GM15510 (cell line): ENCODE data around the gene TRAPPC2L.

Experiments used
- POLR2A ChIP-seq: IDR thresholded peaks from 3 replicates; pipeline ENCODE4 v1.6.1; 2011; ENCODE audit warnings: borderline replicate concordance; ENCODE audit not compliant: insufficient read length; ENCODE audit errors: extremely low read depth

The TRAPPC2L gene

DNA sequence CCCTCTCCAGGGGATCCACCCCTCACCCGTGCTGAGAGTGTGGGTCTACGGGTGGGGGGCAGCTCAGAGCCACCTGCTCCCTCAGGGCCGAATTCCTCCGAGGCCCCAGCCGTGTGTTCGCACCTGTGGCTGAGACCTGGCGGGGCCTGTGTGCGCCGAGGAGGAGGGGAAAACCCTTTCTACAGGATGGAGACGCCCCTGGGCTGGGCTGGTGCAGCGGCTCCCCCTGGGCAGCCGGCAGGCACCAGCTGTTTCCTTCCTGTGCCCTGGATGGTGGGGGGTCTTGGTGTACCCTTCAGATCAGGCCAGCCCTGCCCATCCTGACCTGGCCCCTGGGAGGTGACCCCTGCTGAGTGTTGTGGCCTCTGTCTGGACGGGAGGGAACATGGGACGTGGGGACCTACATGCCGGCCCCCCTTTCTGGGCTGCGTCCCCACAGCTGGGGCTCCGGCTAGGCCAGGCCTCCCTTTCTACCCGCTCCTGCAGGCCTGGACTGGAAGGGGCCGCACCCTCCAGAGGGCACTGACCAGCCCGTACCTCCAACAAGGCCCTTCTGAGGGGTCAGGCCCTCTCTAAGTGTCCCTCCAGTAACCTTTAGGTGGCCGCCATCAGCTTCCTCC is 37.9 kb downstream of the TRAPPC2L start:
- no peak for TF ChIP-seq POLR2A

DNA sequence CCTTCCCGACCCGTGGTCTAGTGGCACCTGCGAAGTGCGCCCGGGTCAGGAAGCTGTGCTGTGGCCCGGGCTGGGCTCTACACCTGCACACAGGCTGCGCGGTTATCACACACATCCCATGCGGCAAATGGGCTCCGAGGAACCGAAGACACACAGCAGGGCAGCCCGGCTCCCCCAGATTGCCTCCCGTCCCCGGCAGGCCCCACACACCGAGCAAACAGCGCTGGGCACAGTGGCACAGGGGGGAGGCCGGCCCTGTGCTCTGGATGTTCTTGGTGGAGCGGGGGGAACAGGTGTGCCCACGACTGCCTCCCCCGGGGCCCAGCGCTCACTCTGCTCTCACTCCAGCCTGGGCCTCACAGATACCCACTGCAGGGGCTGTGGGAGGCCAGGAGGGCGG is 38.4 kb downstream of the TRAPPC2L start:
- TF ChIP-seq POLR2A = no peak

DNA sequence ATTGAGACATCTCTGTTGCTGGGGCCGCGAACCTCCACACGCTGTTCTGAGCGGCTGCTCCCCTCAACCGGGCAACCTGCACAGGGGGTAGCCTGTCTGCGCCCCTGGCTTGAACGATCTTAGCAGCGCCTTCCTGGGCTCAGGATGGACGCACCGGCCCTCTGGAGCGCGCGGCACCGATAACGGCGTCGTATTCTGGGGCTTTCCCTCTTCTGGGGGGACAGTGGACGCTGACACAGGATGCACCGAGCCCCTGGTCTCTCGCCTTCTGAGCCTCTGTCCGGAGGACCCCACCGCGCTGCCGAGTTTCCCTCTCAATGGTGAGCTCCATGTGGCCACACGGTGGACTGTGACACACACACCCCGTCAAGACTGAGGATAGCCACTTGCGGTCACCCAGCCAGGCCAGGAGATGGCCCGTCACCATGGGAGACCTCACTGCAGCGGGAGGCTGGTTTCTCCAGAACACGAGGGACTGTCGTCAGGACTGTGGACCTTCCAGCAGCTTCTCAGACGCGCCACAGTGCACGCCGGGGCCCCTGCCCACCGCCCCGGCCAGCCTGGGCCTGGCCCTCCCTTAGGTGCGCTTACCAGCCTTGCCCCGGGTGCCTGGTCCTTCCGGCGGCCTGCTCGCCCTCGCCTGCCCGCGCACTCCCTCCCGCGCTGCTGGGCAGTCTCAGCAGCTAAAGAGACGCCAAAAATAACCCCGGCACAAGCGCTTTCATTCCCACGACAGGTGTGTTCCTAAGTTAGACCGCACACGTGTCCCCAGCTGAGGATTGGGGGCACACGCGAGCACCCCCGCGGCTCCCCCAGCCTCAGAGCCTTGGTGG is 39.5 kb downstream of the TRAPPC2L start:
- no peak for TF ChIP-seq POLR2A

DNA sequence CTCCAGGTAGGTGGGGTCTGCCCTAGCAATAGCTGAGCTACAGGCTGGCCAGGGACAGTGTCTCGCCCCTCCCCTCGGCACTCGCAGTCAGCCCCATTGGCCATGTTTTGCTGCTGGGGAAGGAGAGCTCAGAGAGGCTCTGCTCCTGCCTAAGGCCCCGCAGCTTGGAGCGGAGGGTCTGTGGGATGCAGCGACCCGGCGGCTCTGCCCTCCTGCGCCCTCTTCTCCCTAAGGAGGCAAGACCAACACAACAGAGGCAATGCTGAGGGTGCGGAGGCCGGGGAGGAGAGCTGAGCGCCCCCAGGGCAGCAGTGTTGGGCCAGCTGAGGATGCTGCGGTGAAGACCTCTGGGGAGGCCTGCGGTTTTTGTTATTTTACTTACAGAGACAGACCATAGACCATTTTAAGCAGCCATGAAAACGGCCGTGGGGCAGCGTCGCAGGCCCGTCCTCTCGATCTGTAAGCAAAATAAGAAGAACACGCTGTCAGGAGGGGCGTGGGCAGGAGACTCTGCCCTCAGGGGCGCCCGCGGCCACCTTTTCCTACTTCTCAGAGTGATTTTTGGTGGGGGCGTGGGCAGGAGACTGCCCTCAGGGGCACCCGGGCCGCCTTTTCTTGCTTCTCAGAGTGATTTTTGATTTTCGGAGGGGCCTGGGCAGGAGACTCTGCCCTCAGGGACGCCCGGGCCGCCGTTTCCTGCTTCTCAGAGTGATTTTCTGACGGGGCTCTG is 40.9 kb downstream of the TRAPPC2L start:
- no peak for TF ChIP-seq POLR2A

DNA sequence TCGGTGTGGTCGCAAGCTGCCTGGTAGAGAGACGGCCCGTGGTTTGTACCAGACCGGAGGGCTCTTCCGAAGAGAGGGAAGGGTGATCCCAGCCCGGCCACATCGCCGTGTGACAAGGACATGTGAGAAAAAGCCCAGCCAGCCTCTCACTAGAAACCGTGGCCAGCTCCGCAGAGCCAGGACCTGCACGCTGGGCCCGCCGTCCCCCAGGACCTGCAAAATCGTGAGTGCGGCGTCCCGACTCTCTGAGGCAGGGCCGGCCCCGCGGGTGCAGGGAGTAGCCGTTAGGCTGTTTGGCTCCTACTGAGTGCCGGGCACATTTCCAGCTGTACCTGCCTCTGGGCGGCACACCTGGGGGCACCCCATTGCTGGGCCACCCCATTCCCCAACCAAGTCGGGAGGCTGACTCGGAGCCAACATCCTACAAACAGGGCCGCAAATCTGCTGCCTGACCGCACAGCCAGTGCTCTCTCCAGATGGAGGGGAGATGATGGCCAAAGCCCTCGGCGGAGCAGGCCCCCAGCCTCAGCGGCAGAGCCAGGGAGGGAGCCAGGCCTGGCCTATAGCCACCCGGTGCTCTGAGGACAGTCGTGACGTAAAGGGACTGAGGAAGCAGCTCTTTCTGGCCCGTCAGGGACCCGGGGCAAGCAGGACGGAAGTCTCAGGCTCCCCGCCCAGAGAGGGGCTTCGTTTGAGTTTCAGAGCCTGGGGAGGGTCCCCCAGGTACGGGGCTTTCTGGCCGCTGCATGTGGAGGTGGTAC is 43.2 kb downstream of the TRAPPC2L start:
- no peak for TF ChIP-seq POLR2A

DNA sequence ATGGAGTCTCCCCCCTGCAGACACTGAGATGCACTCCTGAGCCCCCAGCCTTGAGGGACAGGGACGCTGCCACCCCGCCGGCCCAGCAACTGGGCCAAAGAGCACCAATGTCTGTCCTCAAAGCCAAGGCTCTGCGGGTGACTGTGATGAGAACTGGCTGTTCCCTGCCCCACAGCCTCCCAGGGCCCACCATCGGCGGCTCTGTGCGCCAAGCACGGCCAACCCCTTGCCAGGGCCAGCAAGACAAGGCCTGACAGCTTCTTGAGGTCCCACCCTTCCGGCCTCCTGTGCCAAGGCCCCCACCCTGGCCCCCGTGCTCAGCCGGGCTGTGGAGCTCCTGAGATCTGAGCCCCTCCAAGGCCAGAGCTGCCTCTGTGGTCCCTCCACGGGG is 43.7 kb downstream of the TRAPPC2L start:
- TF ChIP-seq POLR2A = no peak

DNA sequence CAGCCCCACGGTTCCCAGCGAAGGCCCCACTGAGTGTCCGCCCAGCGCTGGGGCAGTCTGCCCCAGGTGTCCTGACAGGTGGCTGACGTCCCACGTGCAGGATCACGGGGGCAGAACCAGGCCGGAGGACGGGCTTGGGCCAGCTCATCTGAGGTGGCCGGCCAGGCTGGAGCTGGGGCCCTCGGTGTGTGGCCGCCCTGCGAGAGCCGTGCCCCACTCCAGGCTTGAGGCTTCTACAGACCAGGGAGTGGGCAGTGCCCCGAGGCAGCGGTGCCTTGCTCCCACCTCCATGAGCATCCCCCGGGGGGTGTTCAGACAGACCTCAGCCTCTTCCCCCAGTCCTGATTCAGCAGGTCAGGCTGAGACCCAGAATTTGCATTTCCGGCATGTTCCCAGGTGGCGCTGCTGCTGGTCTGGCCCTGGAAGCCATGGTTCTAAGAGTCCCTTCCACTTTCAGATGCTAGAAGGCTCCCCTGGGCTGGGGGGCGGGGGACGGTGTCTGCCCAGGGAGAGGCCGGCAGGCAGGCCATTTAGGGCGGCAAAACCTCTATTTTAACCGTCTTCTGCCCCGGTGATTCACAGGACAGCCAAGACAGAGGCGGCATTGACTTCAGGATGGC is 44.9 kb downstream of the TRAPPC2L start:
- TF ChIP-seq POLR2A = no peak

DNA sequence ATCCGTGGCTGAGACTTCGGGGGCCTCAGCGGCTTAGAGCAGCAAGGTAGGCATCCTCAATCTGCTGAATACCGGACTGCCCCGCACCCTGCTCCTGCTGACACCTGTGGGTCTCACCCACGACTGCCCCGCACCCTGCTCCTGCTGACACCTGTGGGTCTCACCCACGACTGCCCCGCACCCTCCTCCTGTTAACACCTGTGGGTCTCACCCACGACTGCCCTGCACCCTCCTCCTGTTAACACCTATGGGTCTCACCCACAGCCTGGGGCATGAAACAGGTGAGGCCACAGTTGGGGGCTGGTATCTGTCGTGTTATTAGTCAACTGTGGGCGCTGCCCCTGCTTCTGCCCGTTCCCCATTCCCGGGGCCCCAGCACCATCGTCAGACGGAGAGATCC is 45.8 kb downstream of the TRAPPC2L start:
- no peak for TF ChIP-seq POLR2A

DNA sequence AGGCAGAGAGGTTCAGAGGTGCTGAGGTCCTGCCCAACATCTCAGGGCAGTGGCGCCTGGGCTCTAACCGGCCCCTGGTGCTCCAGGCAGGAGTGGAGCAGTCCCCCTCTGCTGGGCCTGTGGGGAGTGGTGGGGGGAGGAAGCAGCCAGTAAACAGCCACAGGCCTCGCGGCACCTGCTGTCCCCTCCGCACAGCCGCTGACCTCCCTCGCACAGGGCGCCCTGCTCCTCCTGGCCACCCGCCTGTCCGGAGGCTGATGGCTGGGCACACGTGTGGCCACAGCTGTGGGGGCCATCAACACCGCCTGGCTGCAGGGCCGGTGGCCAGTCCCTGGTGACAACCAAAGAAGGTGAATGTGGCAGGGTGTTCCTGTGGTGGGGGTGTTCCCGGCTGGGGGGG is 46.3 kb downstream of the TRAPPC2L start:
- TF ChIP-seq POLR2A = no peak

DNA sequence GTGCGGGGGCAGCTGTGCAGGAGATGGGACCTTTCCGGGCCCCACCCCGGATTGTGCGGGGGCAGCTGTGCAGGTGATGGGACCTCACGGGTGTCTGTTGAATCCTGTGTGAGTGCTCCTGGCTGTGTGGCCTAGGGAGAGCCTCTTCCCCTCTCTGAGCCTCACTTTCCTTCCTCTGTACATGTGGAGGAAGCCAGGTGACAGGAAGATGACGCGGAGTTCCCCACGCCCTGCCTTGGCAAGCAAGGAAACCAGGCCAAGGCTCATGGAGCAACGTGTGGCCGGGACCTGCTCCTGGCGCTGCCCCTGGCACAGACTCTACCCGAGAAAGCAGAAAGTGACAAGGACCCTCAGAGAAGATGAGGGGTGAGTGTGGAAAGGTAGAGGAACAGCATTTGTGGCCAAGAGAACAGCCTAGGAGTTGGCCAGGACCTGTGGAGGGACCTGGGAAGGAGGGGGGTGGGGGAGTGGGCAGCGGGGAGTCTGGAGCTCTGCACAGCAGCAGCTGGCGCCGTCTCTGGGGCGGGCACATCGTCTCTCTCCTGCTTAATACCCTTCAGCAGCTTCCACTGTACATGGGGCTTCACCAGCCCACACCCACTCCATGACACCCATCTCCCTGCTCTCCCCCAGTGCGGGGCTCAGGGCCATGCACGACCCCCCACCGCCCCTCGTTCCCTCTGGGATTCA is 47.9 kb downstream of the TRAPPC2L start:
- no peak for TF ChIP-seq POLR2A

DNA sequence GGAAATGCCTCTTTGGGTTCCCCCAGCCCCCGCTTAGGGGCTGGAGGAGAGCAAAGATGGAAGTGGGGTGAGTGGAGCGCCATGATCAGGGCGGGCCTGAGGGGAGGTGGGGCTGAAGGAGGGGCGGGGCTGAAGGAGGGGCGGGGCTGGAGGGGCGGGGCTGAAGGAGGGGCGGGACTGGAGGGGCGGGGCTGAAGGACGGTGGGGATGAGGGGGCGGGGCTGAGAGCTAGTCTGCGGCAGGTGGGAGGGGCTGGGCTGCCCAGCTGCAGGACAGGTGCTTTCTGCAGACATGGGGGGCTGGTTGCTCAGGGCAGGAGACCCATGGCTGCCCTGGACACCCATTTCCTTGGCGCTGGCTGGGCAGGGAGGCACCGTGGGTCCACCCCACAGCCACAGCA is 48.6 kb downstream of the TRAPPC2L start:
- no peak for TF ChIP-seq POLR2A

DNA sequence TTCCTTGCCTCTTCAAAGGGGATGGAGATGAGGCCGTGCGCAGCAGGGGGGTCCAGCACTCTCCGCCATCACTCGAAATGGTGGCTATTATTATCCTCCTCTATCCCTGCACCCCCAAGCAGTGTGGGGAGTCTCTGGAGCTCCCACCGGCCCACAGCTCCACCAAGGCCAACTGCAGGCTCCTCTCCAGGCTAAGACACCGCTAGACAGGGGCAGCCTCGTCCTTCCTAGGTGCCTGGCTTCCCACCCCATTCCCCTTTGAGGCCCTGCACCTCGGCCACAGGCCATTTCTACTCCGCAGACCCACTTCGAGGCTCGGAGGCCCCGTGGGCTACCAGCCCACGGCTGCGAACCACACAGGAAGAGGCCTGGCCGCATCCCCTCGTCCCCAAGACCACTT is 49.1 kb downstream of the TRAPPC2L start:
- no peak for TF ChIP-seq POLR2A

DNA sequence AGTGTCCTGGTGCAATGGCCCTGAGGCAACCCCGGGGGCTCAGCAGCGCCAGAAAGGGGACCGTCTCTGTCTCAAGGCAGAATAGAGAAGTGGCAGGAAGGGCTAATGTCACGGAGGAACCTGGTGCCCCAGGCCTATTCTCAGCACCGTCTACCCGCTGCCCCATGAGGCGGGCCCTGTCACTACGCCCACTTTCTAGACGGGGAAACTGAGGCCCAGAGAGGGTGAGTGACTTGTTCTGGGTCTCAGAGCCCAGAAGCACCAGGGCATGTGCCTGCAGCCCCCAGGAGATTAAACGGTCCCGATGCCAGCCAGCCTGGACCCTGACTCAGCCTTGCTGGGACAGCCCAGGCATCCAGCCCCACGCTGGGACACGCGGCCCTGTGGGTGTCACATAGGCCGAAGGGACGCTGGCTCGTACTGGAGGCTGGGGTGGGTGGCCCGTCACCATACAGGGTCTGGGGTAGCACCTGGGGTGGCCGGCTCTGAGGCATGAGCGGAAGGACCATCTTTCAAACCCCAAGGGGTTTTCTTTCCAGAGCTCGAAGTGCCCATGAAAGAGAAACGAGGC is 49.7 kb downstream of the TRAPPC2L start:
- TF ChIP-seq POLR2A = no peak

DNA sequence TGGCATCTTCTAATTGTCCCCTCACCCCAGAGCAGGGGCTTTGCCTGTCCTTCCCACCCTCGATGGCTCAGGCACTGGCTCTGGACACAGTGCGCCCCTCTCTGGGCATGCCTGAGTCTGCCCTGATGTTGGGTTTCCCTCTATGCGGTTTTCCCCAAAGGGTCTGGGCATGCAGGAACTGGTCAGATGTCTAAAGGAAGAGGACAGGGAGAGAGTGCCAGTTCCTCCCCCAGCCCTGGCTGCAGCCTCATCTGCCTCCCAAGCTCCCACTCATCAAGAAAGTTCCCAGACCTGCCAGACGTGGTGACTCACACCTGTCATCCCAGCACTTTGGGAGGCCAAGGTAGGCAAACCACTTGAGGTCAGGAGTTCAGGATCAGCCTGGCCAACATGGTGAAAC is 50.8 kb downstream of the TRAPPC2L start:
- no peak for TF ChIP-seq POLR2A

DNA sequence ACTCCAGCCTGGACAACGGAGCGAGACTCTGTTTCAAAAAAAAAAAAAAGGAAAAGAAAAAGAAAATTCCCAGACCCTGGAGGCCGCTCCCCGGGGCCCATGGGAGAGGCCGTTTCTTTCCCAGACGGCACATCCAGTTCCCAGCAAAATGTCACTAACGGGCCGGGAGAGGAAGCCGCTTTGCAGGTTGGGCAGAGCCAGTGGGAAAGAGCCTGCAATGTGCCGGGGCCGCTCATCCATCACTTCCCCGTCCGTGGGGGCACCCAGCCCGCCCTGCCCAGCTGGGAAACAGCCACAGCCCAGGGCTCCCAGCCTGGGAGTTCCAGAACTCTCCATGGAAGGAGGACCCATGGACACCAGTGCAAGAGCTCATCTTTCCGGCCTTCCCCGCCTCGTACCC is 51.4 kb downstream of the TRAPPC2L start:
- no peak for TF ChIP-seq POLR2A
